Mucosa of descending colon (tissue), 3 donors: ENCODE data around the gene SIM2. TPM values are rescaled to one million over a fixed set of nuclear protein-coding genes. Genes with fewer than 3 reads are reported as not detected.

ENCODE experiments used
- ATAC-seq: fragments of 200-7000 bp; cut with Tn5 transposase; one replicate; pipeline ENCODE4 v1.9.1; 2020; ENCODE audit warnings: mild to moderate bottlenecking, moderate library complexity
- DNase-seq, 3 donors: peaks; one replicate each; pipeline ENCODE4 v3.0.0-alpha.2; 2020
- H3K36me3 ChIP-seq: fragments of 200-600 bp; one replicate; pipeline ENCODE4 v1.8.0; 2021; ENCODE audit warnings: low read depth, mild to moderate bottlenecking
- H3K4me1 ChIP-seq: fragments of 200-600 bp; one replicate; pipeline ENCODE4 v1.8.0; 2021; ENCODE audit warnings: low read depth, mild to moderate bottlenecking
- H3K4me3 ChIP-seq: fragments of 200-600 bp; one replicate; pipeline ENCODE4 v1.8.0; 2021; ENCODE audit warnings: mild to moderate bottlenecking
- H3K9me3 ChIP-seq: fragments of 200-600 bp; one replicate; pipeline ENCODE4 v1.8.0; 2021; ENCODE audit warnings: mild to moderate bottlenecking
- CTCF ChIP-seq: fragments of 200-600 bp; IDR thresholded peaks from one replicate; pipeline ENCODE4 v1.8.0; 2022; ENCODE audit warnings: antibody characterized with exemption, mild to moderate bottlenecking
- intact Hi-C, 2 donors: fragments of 100-400 bp; cut with DNase I in 1 of 2; cut with micrococcal nuclease in 1 of 2; formaldehyde crosslinking; loops; one replicate each; pipeline versions ENCODE4 v1.11.0 to v1.11.1; 2022; cut with DNase I, micrococcal nuclease
- total RNA-seq, 3 donors: library from RNA; stranded (reverse); fragmentation: NEBNext Ultra II Directional in 2 of 3; extraction: Animal tissue kit (Norgen Biotek cat#: 25700) in 2 of 3; gene quantifications; one replicate each; pipeline versions ENCODE4 v1.2.1 to v1.2.4, GENCODE V29; 2021 to 2023
- donor health status: DM: no; HTN: no; CAD: no; lungs with moderate emphysema.
- donor health status: DM: no; HTN: no; CAD: no.
- donor health status: DM: no; HTN: yes; CAD: no.

SIM2 gene
- total RNA-seq, 3 donors from 2014 or later = not detected

- Histone ChIP-seq H3K36me3 (no peaks in the 10 kb centered on the region), H3K4me1 (peaks cover 13% of the 10 kb centered on the region), H3K4me3 (no peak overlapping the region), H3K9me3 (no peaks in the 10 kb centered on the region)
- ATAC-seq = peak; percentile 95
- no peak for TF ChIP-seq CTCF
- DNase-seq = peak; percentile 69 to 84 (median 78)
- intact Hi-C loops = no loop called here
Observed at GRCh38 chr21:36788120-36788638, 89.3 kb downstream of the SIM2 start.

- Histone ChIP-seq H3K9me3 (no peaks in the 10 kb centered on the region), H3K36me3 (no peaks in the 10 kb centered on the region), H3K4me1 (peaks cover 13% of the 10 kb centered on the region), H3K4me3 (no peak overlapping the region)
- TF ChIP-seq CTCF = no peak
- ATAC-seq (no peak), DNase-seq (no peak)
- intact Hi-C loops = no loop called here
Observed at GRCh38 chr21:36790616-36791015, 91.7 kb downstream of the SIM2 start.

GRCh38 chr21:36791180-36791579 is 92.3 kb downstream of the SIM2 start:
- DNase-seq (no peak), ATAC-seq (no peak)
- H3K36me3 ChIP-seq = no peaks in the 10 kb centered on the region
- intact Hi-C loops = no loop called here
- H3K4me3 ChIP-seq = no peak overlapping the region
- H3K9me3 ChIP-seq = peaks cover 4% of the 10 kb centered on the region
- no peak for TF ChIP-seq CTCF
- H3K4me1 ChIP-seq = peaks cover 13% of the 10 kb centered on the region

- H3K4me1 ChIP-seq = peaks cover 13% of the 10 kb centered on the region
- H3K36me3 ChIP-seq = no peaks in the 10 kb centered on the region
- ATAC-seq = no peak
- TF ChIP-seq CTCF = no peak
- H3K9me3 ChIP-seq = peaks cover 8% of the 10 kb centered on the region
- H3K4me3 ChIP-seq = no peak overlapping the region
- intact Hi-C loops = no loop called here
- no peak for DNase-seq
Observed at GRCh38 chr21:36791695-36792470, 93.0 kb downstream of the SIM2 start.

DNA sequence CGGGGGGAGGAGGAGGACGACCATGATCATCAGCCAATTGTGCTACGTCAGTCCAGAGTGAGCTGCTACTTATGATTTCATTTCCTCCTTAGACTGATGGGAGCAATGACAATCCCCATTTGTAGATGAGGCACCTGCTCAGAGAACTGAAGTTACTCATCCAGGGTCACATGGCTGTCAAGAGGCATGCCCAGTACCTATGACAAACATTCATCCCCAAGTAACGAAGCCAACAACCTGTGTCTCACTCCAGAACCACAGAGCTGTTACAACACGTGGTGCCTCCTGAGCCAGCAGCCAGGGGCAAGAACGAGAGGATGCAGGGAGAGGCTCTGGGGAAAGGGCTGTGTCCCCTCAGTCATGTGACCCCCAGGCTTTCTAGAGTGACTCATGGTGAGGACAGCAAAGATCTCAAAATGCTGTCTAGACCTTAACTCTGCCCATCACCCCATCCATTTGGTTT is 93.6 kb downstream of the SIM2 start:
- ATAC-seq = no peak
- no peaks in the 10 kb centered on the region for H3K36me3 ChIP-seq
- no peak overlapping the region for H3K4me3 ChIP-seq
- peaks cover 13% of the 10 kb centered on the region for H3K4me1 ChIP-seq
- H3K9me3 ChIP-seq = peaks cover 8% of the 10 kb centered on the region
- TF ChIP-seq CTCF = no peak
- intact Hi-C loops = no loop called here
- DNase-seq = no peak
